Erythroblast (primary cell): ENCODE data around the gene DNAH11.

ENCODE experiments used
- GATA1 ChIP-seq: IDR thresholded peaks from 2 replicates; pipeline ENCODE4 v1.6.1; 2011; ENCODE audit warnings: low read depth, mild to moderate bottlenecking, control low read depth, low read length, moderate library complexity
- POLR2A ChIP-seq: IDR thresholded peaks from 2 replicates; pipeline ENCODE4 v1.6.1; 2011; ENCODE audit warnings: mild to moderate bottlenecking, low read length

GRCh38 chr7:21806388-21806787 lies 263.5 kb downstream of the DNAH11 start:
- TF ChIP-seq POLR2A (no peak), GATA1 (no peak)
